Left renal cortex interstitium (tissue), 4 donors: ENCODE data around the gene JAKMIP1. TPM values are rescaled to one million over a fixed set of nuclear protein-coding genes. Genes with fewer than 3 reads are reported as not detected.
A peak's percentile ranks its signal among the peaks of the same experiment; 100 is the strongest.

Source experiments
- DNase-seq, 4 donors: peaks; one replicate each; pipeline ENCODE4 v3.0.0-alpha.2; 2013; ENCODE audit warnings: low read depth in 4 of 4, low spot score in 2 of 4, missing footprints in 1 of 4
- polyA plus RNA-seq, 4 donors: library from polyadenylated mRNA; unstranded; fragments of 120-200 nt; gene quantifications; one replicate each; pipeline ENCODE4 v1.2.1, GENCODE V29; 2013; ENCODE audit not compliant: insufficient read length in 4 of 4

Gene JAKMIP1
- polyA plus RNA-seq, 4 donors, result 0.06 to 0.22 (median 0.17) TPM

- DNase-seq, result peak in 2 of 4 donors; percentile 16 to 19
Observed at GRCh38 chr4:6071959-6072720, 128.2 kb downstream of the JAKMIP1 start.

DNA sequence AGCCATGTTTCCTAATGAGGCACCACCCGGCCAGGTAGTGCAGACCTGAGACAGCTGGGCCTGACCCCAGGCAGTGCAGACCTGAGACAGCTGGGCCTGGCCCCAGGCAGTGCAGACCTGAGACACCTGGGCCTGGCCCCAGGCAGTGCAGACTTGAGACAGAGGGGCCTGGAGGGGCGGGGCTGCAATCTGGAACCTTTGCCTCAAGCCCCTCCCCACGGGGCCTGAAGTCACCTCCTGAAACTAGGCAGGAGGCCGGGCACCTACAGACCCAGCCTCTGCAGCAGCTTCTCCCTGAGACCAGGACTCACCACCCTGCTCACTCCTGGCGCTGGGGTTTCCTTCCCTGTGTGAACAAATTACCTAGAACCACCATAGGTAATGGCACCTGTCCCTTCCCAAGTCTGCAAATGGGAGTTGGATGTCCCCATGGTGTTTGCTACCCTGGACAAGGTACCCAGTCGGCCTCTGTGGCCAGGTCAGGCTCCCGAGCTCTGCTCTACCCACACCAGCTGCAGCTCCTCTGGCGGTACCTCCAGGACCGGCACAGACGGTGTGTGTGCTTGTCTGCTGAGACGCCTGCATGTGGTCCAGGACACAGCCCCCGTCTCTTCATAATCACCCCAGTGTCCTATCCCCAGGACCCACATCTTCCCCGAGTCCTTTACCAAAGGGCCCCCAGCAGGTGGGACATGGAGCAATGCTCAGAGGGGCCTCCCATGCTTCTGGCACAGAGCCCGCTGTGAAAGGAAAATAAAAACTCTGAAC is 129.0 kb downstream of the JAKMIP1 start:
- DNase-seq, result no peak

- no peak for DNase-seq
Observed at GRCh38 chr4:6069845-6070709, 130.3 kb downstream of the JAKMIP1 start.

GRCh38 chr4:6068986-6069385 is 131.4 kb downstream of the JAKMIP1 start:
- DNase-seq, result no peak

- no peak for DNase-seq
Observed at GRCh38 chr4:6065934-6066590, 134.3 kb downstream of the JAKMIP1 start.

DNA sequence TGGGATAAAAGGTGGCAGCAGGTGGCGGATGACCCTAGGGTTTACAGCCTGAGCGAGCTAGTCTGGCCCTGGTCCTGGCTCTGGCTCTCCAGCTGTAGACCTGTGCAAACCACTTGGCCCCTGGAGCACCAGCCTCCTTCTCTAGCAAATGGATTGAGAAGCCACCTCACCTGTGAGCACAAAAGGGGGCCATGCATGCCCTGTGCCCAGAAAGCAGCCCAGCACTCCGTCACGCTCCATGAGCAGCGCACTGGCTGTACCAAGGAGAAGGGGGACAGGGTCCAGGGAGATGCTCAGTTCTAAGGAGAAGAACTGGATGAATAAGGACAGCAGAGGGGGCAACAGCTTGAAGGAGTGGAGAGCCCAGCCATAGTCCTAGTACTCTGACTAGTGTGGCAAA is 135.2 kb downstream of the JAKMIP1 start:
- DNase-seq, result no peak

- DNase-seq, result no peak
Observed at GRCh38 chr4:6064383-6064782, 136.0 kb downstream of the JAKMIP1 start.

GRCh38 chr4:6063684-6064083 is 136.7 kb downstream of the JAKMIP1 start:
- DNase-seq, result no peak

DNA sequence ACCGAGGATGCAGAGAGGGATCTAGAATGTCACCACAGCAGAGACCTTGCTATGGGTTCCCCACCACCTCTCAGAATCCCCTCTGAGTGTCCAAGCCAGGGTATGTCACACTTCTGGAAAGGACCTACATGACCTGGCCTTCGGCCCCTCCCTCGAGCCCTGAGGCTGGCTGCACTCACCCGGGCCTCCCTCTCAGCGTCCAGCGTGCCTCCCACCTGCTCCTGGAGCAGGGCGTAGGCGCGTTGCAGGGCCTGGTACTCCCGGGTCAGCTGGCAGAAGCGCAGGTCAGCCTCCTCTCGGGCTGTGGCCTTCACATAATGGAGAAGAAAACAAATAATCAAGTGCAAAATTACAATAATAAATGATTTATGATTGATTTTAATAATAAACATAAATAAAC is 138.2 kb downstream of the JAKMIP1 start:
- no peak for DNase-seq

DNA sequence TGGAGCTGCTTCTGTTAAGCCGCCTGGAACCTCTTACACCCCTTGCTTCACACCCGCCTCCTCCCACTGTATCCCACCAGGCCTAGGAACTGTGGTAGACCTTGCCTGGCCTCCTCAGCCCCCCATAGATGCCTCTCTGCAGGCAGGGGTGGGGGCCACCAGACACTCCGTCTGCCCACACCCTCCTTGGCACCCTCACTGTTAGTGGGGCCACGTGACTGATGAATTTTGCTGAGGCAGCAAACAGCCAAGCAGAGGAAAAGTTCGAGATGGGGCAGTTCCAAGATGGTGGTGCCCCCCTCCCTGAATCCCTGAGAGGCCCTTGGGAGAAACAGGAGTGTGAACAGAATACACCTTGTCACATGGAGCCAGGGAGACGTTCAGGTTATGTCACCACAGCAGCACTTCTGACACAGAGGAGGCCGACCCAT is 141.0 kb downstream of the JAKMIP1 start:
- DNase-seq, result no peak

DNA sequence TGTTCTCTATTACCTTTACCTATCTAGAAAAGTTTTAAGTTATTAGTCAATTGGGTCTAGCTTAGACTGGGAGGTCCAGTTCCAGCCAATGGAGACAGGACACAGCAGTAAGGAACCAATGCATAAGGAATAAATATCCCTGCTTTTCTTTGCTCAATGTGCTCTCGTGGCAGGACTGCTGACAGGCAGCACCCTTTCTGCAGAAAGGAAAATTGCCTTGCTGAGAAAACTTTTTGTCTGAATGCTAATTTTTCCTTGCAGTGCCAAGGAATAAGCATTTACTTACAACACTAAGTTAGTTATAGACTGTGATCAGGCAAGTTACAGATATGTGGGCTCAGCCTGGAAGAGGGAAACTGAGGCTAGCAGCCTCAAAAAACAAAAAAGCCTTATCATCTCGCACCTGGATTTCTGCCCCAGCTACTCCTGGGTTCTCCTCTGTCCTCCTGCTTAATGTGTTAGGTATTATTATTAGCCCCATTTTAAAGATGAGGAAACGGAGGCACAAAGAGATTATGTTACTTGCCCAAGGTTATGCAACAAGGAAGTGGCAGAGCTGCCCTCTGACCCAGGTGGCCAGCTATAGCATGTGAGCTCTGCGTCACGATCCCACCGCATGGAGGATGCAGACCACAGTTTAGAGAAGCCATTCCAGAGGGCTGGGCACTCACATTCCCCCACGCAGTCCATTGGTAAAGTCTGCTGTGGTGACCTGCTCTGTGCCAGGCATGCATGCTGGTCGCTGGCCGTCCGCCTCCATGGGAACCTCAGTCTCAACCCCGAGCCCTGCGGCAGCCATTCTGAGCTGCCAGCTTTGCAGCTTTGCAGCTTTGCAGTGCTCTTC is 141.6 kb downstream of the JAKMIP1 start:
- no peak for DNase-seq

DNA sequence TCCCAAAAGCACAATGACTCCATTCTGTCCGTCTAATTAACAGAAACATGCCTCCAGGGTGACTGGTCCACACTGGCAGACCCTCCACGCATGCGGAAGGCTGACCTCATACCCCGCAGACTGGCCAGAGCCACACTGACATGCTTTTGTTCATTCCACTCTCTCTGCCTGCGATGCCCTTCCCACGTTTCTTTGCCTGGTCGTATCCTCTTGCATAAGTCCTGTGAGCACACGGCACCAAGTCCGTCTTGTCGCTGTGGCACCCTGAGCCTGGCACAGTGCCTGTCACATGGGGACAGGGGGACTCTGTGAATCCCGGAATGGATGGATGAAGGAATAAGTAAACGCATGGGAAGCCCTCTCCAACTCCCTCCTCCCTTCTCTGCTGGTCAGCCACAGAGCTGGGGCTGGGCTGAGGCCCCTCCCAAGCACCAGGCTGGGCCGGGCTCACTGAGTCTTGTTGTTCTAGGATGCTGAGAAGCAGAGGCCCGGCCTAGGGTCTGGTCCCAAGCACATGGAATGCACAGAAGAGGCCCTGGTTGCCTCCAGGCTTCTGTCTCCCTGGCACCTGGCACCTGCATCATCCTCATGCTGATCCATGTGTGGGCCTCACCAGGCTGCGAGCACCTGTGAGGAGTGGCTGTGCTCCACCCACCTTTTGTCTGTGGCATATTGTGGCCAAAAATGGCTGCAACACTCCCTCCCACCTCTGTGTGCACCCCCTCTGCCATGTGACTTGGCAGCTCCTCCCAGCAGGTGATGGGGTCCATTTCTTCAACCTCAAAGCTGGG is 143.2 kb downstream of the JAKMIP1 start:
- no peak for DNase-seq

GRCh38 chr4:6055436-6055835 is 144.9 kb downstream of the JAKMIP1 start:
- no peak for DNase-seq

DNA sequence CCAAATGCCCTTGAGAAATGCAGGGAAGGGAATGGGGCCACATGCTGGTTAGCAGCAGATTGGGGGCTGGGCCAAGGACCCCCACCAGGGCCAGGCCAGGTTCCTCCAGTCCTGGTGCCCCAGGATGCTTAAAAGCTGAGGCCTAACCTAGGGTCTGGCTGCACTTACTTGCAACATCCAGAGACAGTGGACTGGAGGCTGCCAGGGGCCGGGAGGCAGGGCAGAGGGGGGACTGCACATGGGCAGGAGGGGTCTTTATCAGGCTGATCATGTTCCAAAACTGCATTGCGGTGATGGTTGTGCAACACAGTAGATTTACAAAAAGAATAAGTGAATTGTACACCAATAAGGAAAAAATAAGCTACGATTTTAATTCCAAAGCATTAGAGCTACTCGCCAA is 145.3 kb downstream of the JAKMIP1 start:
- DNase-seq, result no peak

DNA sequence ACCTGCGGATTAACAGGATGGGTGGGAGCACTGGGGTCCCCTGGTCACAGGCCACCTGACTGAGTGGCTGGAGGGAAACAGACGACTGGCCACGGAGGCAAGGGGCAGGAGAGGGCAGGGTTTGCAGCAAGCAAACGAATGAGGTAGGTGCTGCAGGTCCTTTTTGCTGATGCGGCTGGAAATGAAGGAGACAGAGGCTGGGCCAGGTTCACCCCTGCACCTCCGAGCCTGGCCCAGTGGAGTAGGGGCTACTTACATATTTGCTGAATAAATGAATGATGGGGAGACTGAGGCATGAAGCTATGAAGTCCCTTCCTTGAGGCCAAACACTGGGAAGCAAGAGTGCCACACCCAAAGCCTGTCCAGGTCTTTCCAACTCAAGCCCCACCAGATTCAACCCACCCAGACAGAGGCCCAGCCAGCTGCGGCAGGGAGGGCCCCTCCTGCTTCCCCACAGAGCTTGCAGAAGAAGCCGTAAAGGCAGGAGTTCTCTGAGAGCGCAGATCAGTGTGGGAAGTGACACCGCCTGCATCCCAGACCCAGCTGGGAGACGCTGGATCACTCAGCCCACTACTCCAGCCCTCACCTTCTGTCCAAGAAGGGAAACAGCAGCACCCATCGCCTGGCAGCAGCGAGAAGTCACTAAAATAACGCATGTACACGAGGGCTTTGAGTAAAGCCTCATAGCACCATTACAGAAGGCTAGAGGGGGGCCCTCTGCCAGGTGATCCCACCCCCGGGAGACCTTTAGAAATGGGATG is 146.0 kb downstream of the JAKMIP1 start:
- no peak for DNase-seq

DNA sequence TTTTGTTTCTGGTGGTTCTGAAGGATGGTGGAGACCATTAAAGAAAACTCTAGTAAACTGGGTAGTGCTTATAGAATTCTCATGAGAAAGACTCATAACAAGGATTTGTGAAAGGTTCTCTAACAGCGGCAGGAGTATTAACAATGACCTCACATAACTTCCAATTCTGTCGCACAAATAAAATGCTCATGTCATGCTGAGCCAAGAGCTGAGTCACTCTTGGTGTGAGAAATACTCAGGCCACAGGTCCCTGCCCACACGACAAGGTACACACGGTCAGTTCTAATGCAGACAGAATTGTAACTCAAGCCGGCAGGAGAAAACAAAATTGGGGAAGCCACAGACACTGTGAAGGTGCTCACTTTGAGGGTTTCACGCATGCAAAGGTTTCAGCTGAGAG is 147.7 kb downstream of the JAKMIP1 start:
- no peak for DNase-seq

DNA sequence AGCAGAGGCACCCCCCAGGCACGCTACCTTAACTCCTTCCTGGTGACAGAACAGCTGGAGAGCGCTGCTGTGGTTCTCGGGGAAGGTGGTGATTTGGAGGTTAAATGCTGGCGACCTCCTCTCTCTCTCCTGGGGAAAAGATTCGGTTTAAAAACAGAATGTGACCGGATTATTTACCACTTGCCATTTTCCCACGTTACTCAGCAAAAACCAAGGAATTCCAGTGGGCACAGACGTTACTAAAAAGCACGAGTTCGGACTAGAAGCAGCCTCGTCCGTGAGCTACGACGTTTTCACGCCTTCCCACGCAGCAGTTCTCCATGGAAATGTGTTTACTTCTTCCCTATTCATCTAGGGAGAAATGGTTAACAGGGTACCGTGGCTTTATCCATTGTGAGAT is 149.8 kb downstream of the JAKMIP1 start:
- DNase-seq, result no peak

DNA sequence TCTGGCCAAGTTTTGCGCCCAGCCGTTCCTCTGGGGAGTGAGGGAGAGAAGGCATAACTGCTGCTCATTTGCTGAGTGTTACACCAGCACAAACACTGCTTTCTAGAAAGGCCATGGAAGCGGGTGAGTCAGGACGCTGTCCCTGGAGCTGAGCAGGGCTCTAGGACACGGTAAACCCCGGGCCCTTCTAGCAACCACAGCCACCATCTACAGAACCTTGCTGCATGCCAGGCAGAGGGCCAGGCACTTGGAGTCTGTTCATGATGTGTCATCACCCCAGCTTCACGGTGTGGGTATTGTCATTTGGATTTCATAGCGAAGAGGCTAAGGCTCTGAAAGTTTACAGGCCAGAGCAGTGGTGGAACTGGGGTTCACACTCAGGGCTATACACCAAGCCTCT is 150.4 kb downstream of the JAKMIP1 start:
- DNase-seq, result no peak
